Motor neuron (in vitro differentiated cells): Measurements from ENCODE around the gene ARL2BP. TPM values are rescaled to one million over a fixed set of nuclear protein-coding genes. Genes with fewer than 3 reads are reported as not detected.
A peak's percentile ranks its signal among the peaks of the same experiment; 100 is the strongest.

Source experiments
- ATAC-seq, 8 experiments: fragments of 200-7000 bp; cut with Tn5 transposase; replicated peaks in 6 of 8; 2 replicates each; pipeline ENCODE4 v1.8.0; 2021; ENCODE audit warnings: mild to moderate bottlenecking in 8 of 8, moderate library complexity in 8 of 8
- H3K27ac ChIP-seq, 2 donors: fragments of 250-450 bp; sonication (Bioruptor Pico); 2 replicates each; pipeline ENCODE4 v1.9.0; 2021; ENCODE audit warnings: antibody characterized with exemption in 2 of 2, mild to moderate bottlenecking in 2 of 2, moderate library complexity in 1 of 2
- H3K4me1 ChIP-seq, 2 donors: fragments of 250-450 bp; sonication (Bioruptor Pico); replicated peaks in 1 of 2; 2 replicates each; pipeline ENCODE4 v1.6.1; 2021; ENCODE audit warnings: antibody characterized with exemption in 2 of 2, mild to moderate bottlenecking in 2 of 2, moderate library complexity in 1 of 2
- H3K4me3 ChIP-seq, 5 donors: fragments of 250-450 bp; sonication (Bioruptor Pico); 2 replicates each; pipeline ENCODE4 v1.9.0; 2021; ENCODE audit warnings: antibody characterized with exemption in 5 of 5, mild to moderate bottlenecking in 5 of 5, moderate library complexity in 4 of 5
- WGBS, 10 experiments: fragments of 450-650 bp; shearing (Covaris generic); methylation state at CpG; one replicate each; pipeline ENCODE4 v1.0.0; 2022; 5-methylcytosine and 5-hydroxymethylcytosine counted together
- in situ Hi-C, 9 experiments: fragments of 400-800 bp; cut with MboI; loops; one replicate each; pipeline ENCODE4 v1.15.0; 2021; ENCODE audit warnings: low sequenced_read_pairs in 9 of 9, low pct_unique_long_range_greater_than_20kb in 2 of 9; ENCODE audit not compliant: unreplicated experiment in 9 of 9
- total RNA-seq, 8 experiments: library from RNA; unstranded; fragments of 300-600 nt; gene quantifications; 2 replicates each; pipeline versions ENCODE4 v1.2.3 to v1.2.4, GENCODE V29; 2022

The ARL2BP gene
- total RNA-seq, 8 experiments from 2014 or later = 27.6 to 69.4 (median 41.7) TPM

DNA sequence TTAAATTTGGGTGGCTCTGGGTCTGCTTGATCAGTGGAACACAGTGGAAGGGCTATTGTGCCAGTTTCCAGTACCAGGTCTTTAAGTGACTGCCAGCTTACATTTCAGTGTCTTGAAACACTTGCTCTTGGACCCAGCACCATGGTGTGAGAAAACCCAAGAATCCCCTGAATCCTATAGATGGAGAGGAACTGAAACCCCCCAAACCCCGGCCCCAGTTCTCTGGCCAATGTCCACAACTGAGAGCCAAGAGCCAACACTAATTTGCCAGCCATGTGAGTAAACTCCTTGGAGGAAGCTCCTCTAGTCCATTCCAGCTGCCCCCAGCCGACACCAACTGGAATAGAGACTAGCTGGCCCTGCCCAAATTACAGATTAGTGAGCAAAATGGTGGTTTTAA lies 2.4 kb upstream of the ARL2BP start:
- peaks cover 4 to 10% of the 10 kb centered on the region in 2 donors for H3K4me1 ChIP-seq
- in situ Hi-C loops = no loop called here
- no peak for ATAC-seq
- 17 to 100% (median 86%) methylated on average over 1 to 2 of the region's 2 CpGs; no CpG with 5 or more reads in 5 of the 10 experiments for WGBS, 10 experiments
- no peak overlapping the region for H3K27ac ChIP-seq
- H3K4me3 ChIP-seq = no peak overlapping the region

GRCh38 chr16:57244463-57244766 lies 644 bp upstream of the ARL2BP start:
- ATAC-seq = peak in 7 of 8 experiments; percentile 28 to 54 (median 34)
- Histone ChIP-seq H3K4me3 (peak overlapping the region; percentile 68 to 98 (median 74)), H3K27ac (peak overlapping the region; percentile 47), H3K4me1 (peaks cover 4 to 10% of the 10 kb centered on the region in 2 donors)
- in situ Hi-C loops = no loop called here
- 0 to 27% (median 15%) methylated on average over 2 to 8 of the region's 9 CpGs for WGBS, 10 experiments

- 10 to 42% (median 16%) methylated on average over 2 to 10 of the region's 28 CpGs; no CpG with 5 or more reads in 4 of the 10 experiments for WGBS, 10 experiments
- H3K4me3 ChIP-seq = peak overlapping the region; percentile 68 to 98 (median 74)
- H3K27ac ChIP-seq = peak overlapping the region; percentile 88 to 97
- peak in 7 of 8 experiments; percentile 21 to 41 (median 30) for ATAC-seq
- in situ Hi-C loops = no loop called here
- peaks cover 4 to 10% of the 10 kb centered on the region in 2 donors for H3K4me1 ChIP-seq
Measured at GRCh38 chr16:57245472-57246113, 534 bp downstream of the ARL2BP start.

- in situ Hi-C loops = no loop called here
- H3K4me1 ChIP-seq = peaks cover 1% of the 10 kb centered on the region in 2 donors
- 56 to 100% (median 96%) methylated on average over 1 to 2 of the region's 2 CpGs for WGBS, 10 experiments
- peak in 2 of 8 experiments; percentile 37 to 45 for ATAC-seq
- H3K27ac ChIP-seq = no peak overlapping the region
- H3K4me3 ChIP-seq = no peak overlapping the region
Measured at GRCh38 chr16:57251352-57251751, 6.3 kb downstream of the ARL2BP start.

DNA sequence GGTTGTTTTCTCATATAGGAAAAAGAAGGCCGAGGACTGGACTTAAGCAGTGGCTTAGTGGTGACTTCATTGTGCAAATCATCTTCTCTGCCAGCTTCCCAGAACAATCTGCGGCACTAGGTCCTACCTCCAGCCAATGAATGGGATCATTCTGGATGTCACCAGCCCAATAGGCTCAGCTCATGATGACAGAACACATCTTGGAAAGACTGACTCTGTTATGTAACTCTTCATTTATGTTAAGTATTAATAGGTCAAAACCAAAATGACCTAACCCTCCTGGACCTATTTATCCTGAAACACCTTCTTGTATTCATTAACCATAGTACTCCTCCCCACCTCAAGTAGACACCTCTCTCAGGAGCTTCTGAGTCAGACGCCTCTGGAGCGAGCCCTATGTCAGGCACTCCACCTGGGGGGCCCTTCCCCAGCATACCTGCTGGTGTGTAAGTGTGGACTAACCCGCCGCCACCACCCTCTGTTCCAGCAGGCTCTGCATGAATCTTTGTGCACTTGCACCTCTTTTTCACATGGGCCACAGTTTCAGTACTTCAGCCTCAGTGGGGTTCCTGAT lies 7.2 kb downstream of the ARL2BP start:
- no peak overlapping the region for H3K27ac ChIP-seq
- no peak for ATAC-seq
- in situ Hi-C loops = no loop called here
- no peaks in the 10 kb centered on the region for H3K4me1 ChIP-seq
- no peak overlapping the region for H3K4me3 ChIP-seq
- WGBS, 10 experiments = 50 to 100% (median 95%) methylated on average over 1 to 4 of the region's 6 CpGs; no CpG with 5 or more reads in 1 of the 10 experiments

GRCh38 chr16:57253466-57253865 lies 8.4 kb downstream of the ARL2BP start:
- Histone ChIP-seq H3K4me3 (no peak overlapping the region), H3K27ac (no peak overlapping the region), H3K4me1 (no peaks in the 10 kb centered on the region)
- in situ Hi-C loops = no loop called here
- ATAC-seq = no peak
- WGBS, 10 experiments = 86 to 100% (median 100%) methylated on average over 1 of the region's 1 CpG; no CpG with 5 or more reads in 2 of the 10 experiments

- in situ Hi-C loops = no loop called here
- no peak overlapping the region for H3K27ac ChIP-seq
Measured at GRCh38 chr16:57255686-57256415, 10.8 kb downstream of the ARL2BP start.

DNA sequence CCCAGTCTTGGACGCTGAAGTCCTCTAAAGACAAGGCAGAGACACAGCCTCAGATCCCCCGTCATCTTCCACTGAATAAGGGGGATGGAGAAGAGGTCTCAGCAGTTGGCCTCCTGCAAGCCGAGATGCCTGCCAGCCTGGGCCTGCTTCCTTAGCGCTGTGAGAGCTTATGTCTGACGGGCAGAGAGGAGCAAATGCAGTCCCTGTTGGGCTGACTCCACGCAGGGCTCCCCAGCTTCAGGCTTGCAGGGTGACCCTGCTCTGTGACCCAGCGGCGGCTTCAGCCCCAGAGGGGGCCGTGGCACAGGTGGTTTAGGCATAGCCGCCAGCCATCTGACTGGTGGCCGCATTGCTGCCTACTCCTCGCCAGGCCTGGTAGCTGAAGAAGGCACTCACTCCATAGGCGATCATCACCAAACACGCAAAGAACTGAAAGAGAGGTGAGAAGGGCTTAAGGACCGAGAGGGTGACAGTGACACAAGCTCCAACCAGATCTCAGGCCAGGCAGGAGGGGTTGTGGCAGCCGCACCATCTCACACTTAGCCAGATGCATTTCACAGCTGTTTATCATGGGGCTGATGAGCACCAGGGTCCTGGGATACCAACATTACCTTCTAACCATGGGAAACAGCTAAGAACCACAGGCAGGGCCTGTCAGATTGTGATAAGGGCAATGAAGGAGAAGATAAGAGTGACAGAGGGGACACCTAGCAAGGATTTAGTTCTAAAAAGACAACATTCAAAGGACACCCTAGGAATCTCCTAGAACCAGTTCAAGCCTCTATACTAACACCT lies 11.7 kb downstream of the ARL2BP start:
- Histone ChIP-seq H3K4me3 (no peak overlapping the region), H3K27ac (no peak overlapping the region), H3K4me1 (peaks cover 12 to 13% of the 10 kb centered on the region in 2 donors)
- WGBS, 10 experiments = 60 to 100% (median 90%) methylated on average over 1 to 10 of the region's 16 CpGs; no CpG with 5 or more reads in 4 of the 10 experiments
- in situ Hi-C loops = no loop called here
- ATAC-seq = no peak

More at GRCh38 chr16:57255686-57256415, 10.8 kb downstream of the ARL2BP start:
- Histone ChIP-seq H3K4me3 (no peak overlapping the region), H3K4me1 (peaks cover 12% of the 10 kb centered on the region in 2 donors)
- WGBS, 10 experiments = 80 to 100% (median 87%) methylated on average over 1 to 9 of the region's 10 CpGs; no CpG with 5 or more reads in 1 of the 10 experiments
- no peak for ATAC-seq

DNA sequence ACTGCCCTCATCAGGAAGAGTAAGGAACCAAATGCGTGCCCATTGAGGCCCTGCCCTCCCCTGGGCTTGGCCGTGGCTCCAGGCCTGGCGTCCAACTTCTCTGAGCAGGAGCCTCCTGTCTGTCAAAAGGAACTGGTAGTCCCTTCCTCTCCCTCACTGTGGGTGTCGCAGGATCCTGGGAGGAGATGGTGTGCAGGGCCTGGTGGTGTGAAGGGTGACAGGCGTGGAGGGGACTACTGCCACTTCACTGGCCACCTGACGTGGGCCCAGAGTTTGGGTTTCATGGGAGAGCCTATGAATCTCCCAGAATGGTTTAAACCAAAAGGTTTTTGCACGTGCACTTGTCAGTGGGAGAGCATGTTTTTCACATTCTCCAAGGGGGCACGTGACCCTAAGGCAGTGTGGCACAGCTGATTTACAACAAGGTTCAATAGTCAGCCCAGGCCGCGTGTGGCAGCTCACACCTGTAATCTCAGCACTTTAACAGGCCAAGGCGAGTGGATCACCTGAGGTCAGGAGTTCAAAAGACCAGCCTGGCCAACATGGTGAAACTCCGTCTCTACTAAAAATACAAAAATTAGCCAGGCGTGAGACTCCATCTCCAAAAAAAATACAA lies 12.5 kb downstream of the ARL2BP start:
- H3K4me3 ChIP-seq = no peak overlapping the region
- H3K4me1 ChIP-seq = peaks cover 12 to 13% of the 10 kb centered on the region in 2 donors
- H3K27ac ChIP-seq = no peak overlapping the region
- WGBS, 10 experiments = 79 to 100% (median 95%) methylated on average over 1 to 9 of the region's 13 CpGs; no CpG with 5 or more reads in 3 of the 10 experiments
- ATAC-seq = no peak
- in situ Hi-C loops = no loop called here

GRCh38 chr16:57258226-57258909 lies 13.3 kb downstream of the ARL2BP start:
- ATAC-seq = no peak
- WGBS, 10 experiments = 73 to 100% (median 94%) methylated on average over 1 to 10 of the region's 18 CpGs; no CpG with 5 or more reads in 5 of the 10 experiments
- in situ Hi-C loops = no loop called here
- no peak overlapping the region for H3K27ac ChIP-seq
- no peak overlapping the region for H3K4me3 ChIP-seq
- H3K4me1 ChIP-seq = peaks cover 12 to 13% of the 10 kb centered on the region in 2 donors

- ATAC-seq = no peak
- H3K27ac ChIP-seq = no peak overlapping the region
- H3K4me3 ChIP-seq = no peak overlapping the region
- peaks cover 12 to 13% of the 10 kb centered on the region in 2 donors for H3K4me1 ChIP-seq
- in situ Hi-C loops = no loop called here
- WGBS, 10 experiments = 86 to 100% methylated on average over 1 of the region's 1 CpG; no CpG with 5 or more reads in 8 of the 10 experiments
Measured at GRCh38 chr16:57258910-57259475, 13.9 kb downstream of the ARL2BP start.
